Naive B cell (primary cell): ENCODE data around the gene CLASP2. TPM values are rescaled to one million over a fixed set of nuclear protein-coding genes. Genes with fewer than 3 reads are reported as not detected.
"Not testable (repeated sequence)": the region's sequence is repeated elsewhere in the genome, so short reads cannot be mapped to it uniquely, and the experiment has no call there.

Source experiments
- ATAC-seq, 2 donors: fragments of 150-1000 bp; cut with Tn5 transposase; 2 replicates each; pipeline ENCODE4 v1.10.0; 2021; ENCODE audit warnings: low read depth in 2 of 2, mild to moderate bottlenecking in 2 of 2, moderate library complexity in 2 of 2
- DNase-seq: peaks from one replicate; pipeline ENCODE4 v3.0.0; 2022
- H3K27ac Mint-ChIP-seq, 6 donors: one replicate each; pipeline ENCODE4 v1.8.0; 2020 to 2022; ENCODE audit warnings: mild to moderate bottlenecking in 6 of 6, mixed read lengths in 6 of 6, moderate library complexity in 5 of 6, inconsistent platforms in 2 of 6
- H3K27me3 Mint-ChIP-seq, 3 donors: one replicate each; pipeline ENCODE4 v1.8.0; 2021 to 2022; ENCODE audit warnings: mixed read lengths in 3 of 3, mild to moderate bottlenecking in 1 of 3
- H3K36me3 Mint-ChIP-seq, 2 donors: one replicate each; pipeline ENCODE4 v1.8.0; 2020 to 2022; ENCODE audit warnings: mixed read lengths in 2 of 2, inconsistent platforms in 1 of 2, mild to moderate bottlenecking in 1 of 2
- H3K4me1 Mint-ChIP-seq, 3 donors: one replicate each; pipeline ENCODE4 v1.8.0; 2020 to 2022; ENCODE audit warnings: mixed read lengths in 3 of 3, inconsistent platforms in 1 of 3, mild to moderate bottlenecking in 1 of 3, moderate library complexity in 1 of 3
- H3K4me3 Mint-ChIP-seq, 8 donors: one replicate each; pipeline ENCODE4 v1.8.0; 2020 to 2022; ENCODE audit warnings: mild to moderate bottlenecking in 8 of 8, mixed read lengths in 8 of 8, moderate library complexity in 8 of 8, inconsistent platforms in 2 of 8
- H3K9me3 Mint-ChIP-seq, 7 donors: one replicate each; pipeline ENCODE4 v1.8.0; 2020 to 2022; ENCODE audit warnings: mixed read lengths in 7 of 7, mild to moderate bottlenecking in 5 of 7, inconsistent platforms in 2 of 7, moderate library complexity in 1 of 7
- polyA plus RNA-seq, 6 donors: library from polyadenylated mRNA; unstranded; fragments of 300-500 nt; fragmentation: Illumina TruSeq; gene quantifications; one replicate each; pipeline ENCODE4 v1.2.3, GENCODE V29; 2021; ENCODE audit warnings: low read depth in 6 of 6

The CLASP2 gene
- 10 to 100 TPM; 10.2 to 16.6 (median 14.3) TPM for polyA plus RNA-seq

DNA sequence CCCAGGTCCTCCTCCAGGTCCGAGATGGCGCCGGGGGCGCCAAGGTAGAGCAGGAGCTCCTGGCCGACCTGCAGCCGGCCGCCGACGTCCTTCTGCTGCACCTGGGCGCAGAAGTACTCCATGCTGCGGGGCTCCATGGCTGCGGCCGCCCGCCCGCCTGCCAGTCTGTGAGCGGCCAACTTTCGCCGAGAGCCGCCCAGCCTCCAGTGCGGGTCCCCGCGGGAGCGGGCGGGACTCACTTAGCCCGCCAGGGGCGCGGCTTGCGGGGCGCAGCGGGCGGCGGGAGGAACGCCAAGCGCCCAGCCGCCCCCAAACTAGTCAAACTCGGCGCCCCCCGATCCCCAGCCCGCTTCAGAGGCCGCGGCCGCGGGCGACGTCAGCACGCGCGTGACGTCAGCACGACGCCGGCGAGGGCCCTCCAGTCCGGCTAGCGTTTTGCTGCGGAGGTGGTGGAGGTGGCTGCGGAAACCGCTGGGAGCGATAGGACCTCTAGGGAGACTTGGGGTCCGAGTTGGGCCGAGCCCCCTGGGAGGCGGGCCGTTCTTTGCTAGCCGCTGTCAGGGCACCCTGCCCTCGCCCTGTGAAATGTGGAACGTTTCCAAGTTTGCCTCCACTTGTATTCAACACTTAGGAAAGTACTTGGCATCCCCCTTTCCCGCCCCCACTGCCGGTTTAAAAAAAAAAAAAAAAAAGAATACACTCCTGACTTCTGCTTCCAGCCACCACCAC is at the start of gene CLASP2:
Gene CLASP2, minus strand, starts transcription at position 389 of the 729 bp plus-strand sequence. Its CDS starts 252 bp downstream, at position 137.
- Mint-ChIP-seq H3K27me3 (no peaks in the 10 kb centered on the region), H3K36me3 (no peaks in the 10 kb centered on the region), H3K4me3 (peak within 1 kb of the TSS in 5 of 8 donors; percentile 94 to 98 (median 96)), H3K9me3 (no peaks in the 10 kb centered on the region), H3K4me1 (peaks cover 5 to 12% (median 7%) of the 10 kb centered on the region in 3 donors), H3K27ac (peak within 1 kb of the TSS in 5 of 6 donors; percentile 98 to 99 (median 98))
- ATAC-seq (peak; percentile 85), DNase-seq (peak; percentile 92)

DNA sequence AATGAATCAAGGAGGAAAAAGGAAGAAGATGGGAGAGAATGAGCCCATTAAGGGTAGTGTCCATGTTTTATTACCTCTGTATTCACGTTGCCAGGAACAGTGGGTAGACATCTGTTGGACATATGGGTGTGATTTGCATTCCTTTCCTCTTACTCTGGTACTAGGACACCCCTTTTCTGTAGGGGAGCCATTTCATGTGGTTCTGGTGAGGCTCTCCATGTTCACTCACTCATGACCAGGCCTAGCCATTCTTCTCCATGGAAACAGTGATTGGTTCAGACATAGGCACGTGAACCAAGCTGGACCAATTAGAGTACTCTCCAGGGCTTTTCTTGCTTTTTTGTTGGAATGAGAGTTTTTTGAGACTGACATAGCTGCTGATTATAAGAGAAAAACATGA is 40.8 kb upstream of the CLASP2 start:
- Mint-ChIP-seq H3K4me1 (no peaks in the 10 kb centered on the region), H3K4me3 (no peak overlapping the region)
- no peak for ATAC-seq

DNA sequence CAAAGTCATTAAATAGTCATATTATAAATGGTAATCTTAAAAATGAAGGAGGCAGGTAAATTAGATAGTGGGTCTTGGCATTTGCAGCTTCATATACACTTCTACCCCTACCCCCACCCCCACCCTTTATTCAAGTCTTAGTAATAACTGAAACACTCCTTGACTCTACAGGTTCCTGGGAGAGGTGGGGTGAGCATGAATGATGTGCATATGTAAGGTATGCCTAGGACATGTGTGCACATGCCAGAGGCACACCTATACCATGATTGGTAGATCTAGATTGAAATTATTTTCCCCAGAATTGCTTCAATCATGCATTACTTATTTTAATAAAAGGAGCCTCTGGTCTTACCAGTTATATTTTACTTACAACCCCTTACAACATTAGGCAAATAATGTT is 40.2 kb upstream of the CLASP2 start:
- Mint-ChIP-seq H3K27me3 (peaks cover 0 to 17% (median 13%) of the 10 kb centered on the region in 3 donors), H3K9me3 (peaks cover 9 to 30% (median 18%) of the 10 kb centered on the region in 7 donors), H3K27ac (peak overlapping the region in 2 of 6 donors; percentile 9 to 43), H3K4me3 (no peak overlapping the region), H3K4me1 (no peaks in the 10 kb centered on the region), H3K36me3 (peaks cover 9 to 14% of the 10 kb centered on the region in 2 donors)
- ATAC-seq (no peak), DNase-seq (no peak)

More for the DNA sequence above, 40.8 kb upstream of the CLASP2 start:
- no peak for DNase-seq
- Mint-ChIP-seq H3K27ac (peak overlapping the region in 2 of 6 donors; percentile 43 to 60), H3K27me3 (peaks cover 2 to 23% (median 14%) of the 10 kb centered on the region in 3 donors), H3K9me3 (peaks cover 9 to 27% (median 16%) of the 10 kb centered on the region in 7 donors), H3K36me3 (peaks cover 9 to 14% of the 10 kb centered on the region in 2 donors)

DNA sequence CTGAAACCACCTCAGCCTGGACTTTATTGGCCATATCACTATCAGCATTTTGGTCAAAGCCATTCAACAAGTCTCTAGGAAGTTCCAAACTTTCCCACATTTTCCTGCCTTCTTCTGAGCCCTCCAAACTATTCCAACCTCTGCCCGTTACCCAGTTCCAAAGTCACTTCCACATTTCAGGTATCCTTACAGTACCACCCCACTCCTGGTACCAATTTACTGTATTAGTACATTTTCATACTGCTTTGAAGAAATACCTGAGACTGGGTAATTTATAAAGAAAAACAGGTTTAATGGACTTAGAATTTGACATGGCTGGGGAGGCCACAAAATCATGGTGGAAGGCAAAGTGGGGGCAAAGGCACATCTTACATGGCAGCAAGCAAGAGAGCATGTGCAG is 36.3 kb upstream of the CLASP2 start:
- H3K4me1 Mint-ChIP-seq, DNase-seq, ATAC-seq, H3K27ac Mint-ChIP-seq: not testable (repeated sequence)
- H3K9me3 Mint-ChIP-seq: peaks cover 9 to 30% (median 18%) of the 10 kb centered on the region in 7 donors
- peak overlapping the region in 1 of 8 donors; percentile 55 for H3K4me3 Mint-ChIP-seq
- peaks cover 9 to 14% of the 10 kb centered on the region in 2 donors for H3K36me3 Mint-ChIP-seq
- H3K27me3 Mint-ChIP-seq: peaks cover 0 to 14% (median 12%) of the 10 kb centered on the region in 3 donors

DNA sequence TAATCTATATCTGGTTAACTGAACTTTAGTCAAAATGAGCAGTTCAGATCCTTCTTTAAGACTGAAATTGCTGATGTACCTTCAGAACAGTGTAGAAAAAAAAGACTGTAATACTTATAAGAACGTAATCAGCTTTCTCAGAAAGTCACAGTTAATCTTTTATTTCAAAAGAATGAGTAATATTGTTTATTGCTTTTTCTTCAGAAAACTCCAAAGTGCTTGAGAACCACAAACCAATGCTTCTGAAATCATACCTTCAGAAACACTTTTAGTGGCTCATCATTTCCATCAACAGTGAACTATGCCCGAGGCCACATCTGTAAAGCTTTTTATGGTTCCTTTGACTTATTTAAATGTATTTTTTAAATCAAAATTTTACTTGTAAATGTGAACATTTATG is 33.3 kb upstream of the CLASP2 start:
- DNase-seq: no peak
- no peaks in the 10 kb centered on the region for H3K4me1 Mint-ChIP-seq

DNA sequence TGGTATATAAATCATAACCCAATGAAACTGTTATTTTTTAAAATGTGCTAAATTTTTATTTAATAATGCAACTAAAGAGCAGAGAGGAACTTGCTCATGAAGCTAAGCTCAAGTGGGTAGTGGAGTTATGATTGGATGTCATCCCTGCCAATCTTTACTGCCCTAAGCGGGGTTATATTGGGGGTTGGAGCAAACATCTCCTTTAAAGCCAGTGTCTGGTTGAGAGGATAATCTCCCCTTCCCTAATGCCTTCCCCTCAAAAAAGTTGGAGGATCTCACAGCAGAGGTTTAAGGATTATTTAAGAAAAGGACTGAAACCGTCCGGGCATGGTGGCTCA is 32.1 kb upstream of the CLASP2 start:
- H3K4me3 Mint-ChIP-seq: no peak overlapping the region
- peaks cover 0 to 12% (median 12%) of the 10 kb centered on the region in 3 donors for H3K27me3 Mint-ChIP-seq
- ATAC-seq: no peak
- no peak for DNase-seq
- H3K27ac Mint-ChIP-seq: no peak overlapping the region
- peaks cover 9 to 13% of the 10 kb centered on the region in 2 donors for H3K36me3 Mint-ChIP-seq
- H3K4me1 Mint-ChIP-seq: no peaks in the 10 kb centered on the region
- peaks cover 9 to 16% (median 12%) of the 10 kb centered on the region in 7 donors for H3K9me3 Mint-ChIP-seq

More for the DNA sequence above, 33.3 kb upstream of the CLASP2 start:
- ATAC-seq: no peak
- H3K9me3 Mint-ChIP-seq: peaks cover 9 to 19% (median 13%) of the 10 kb centered on the region in 7 donors
- no peak overlapping the region for H3K4me3 Mint-ChIP-seq
- peaks cover 9 to 14% of the 10 kb centered on the region in 2 donors for H3K36me3 Mint-ChIP-seq
- peaks cover 0 to 14% (median 12%) of the 10 kb centered on the region in 3 donors for H3K27me3 Mint-ChIP-seq
- no peak overlapping the region for H3K27ac Mint-ChIP-seq

DNA sequence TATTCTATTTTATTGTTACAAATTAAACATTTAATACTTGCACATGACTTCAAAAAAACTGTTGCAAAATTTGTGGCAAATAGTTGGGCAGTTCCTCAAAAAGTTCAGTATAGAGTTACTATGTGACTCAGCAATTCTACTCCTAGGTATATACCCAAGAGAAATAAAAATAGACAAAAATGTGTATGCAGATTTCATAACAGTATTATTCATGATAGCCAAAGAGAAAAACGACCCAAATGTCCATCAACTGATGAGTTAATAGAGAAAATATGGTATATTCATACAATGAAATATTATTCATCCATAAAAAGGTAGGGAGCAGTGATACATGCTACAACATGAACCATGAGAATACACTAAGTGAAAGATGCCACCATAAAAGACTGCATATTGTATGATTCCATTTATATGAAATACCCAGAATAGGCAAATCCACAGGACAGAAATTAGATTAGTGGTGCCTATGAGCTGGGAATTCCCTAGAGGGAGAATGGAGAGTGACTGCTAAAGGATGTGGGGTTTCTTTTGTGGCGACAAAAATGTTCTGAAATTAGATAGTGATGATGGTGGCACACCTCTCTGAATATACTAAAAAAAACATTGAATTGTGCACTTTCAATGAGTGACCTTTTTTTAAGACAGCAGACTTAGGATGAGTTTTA is 31.6 kb upstream of the CLASP2 start:
- Mint-ChIP-seq H3K27me3 (peaks cover 0 to 11% (median 7%) of the 10 kb centered on the region in 3 donors), H3K4me1 (no peaks in the 10 kb centered on the region), H3K36me3 (peaks cover 5 to 8% of the 10 kb centered on the region in 2 donors), H3K4me3 (no peak overlapping the region), H3K27ac (no peak overlapping the region), H3K9me3 (peaks cover 4 to 12% (median 8%) of the 10 kb centered on the region in 7 donors)
- ATAC-seq: no peak
- no peak for DNase-seq

DNA sequence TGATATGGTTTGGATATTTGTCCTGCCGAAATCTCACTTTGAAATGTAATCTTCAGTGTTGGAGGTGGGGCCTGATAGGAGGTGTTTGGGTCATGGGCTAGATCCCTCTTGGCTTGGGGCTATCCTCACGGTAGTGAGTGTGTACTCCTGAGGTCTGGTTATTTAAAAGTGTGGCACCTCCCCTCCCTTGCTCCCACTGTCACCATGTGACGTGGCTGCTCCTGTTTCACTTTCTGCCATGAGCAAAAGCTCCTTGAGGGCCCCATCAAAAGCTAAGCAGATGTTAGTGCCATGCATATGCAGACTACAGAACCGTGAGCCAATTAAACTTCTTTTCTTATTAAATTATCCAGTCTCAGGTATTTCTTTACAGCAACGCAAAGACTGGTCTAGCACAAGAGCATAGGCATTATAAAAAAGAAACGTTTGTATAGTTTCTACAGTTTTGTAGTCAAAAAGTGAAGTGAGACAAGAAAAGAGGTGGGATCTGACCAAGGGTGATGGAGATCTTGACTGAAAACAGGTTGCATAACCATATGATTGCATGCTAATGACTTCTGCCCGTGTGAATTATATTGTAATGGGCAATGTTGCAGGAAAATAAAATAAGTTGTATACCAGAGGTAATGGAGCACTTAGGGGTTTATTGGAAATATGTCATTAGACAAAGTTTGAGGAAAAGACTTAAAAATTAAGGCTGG is 28.5 kb upstream of the CLASP2 start:
- Mint-ChIP-seq H3K27ac (no peak overlapping the region), H3K27me3 (peaks cover 0 to 6% (median 0%) of the 10 kb centered on the region in 3 donors), H3K36me3 (no peaks in the 10 kb centered on the region), H3K4me3 (no peak overlapping the region), H3K4me1 (no peaks in the 10 kb centered on the region), H3K9me3 (no peaks in the 10 kb centered on the region)
- no peak for DNase-seq
- ATAC-seq: no peak

DNA sequence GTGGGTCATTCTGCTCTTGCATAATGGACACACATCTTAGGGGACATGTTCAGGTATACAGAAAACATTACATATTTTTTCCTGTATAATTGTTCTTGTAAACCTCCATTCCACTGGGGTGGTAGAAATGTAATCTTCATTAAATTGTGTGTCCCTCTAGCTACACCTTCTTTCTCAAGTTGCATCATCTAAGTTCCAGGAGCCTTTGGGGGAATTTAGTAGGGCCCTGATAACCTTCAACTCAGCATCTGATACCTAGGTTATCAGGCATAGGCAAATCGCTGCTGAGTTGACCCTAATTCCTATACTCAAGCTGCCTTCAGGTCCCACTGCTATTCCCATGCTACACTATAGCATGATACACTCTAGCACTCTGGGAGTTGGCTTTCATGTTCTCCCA is 19.1 kb upstream of the CLASP2 start:
- Mint-ChIP-seq H3K36me3 (no peaks in the 10 kb centered on the region), H3K9me3 (peaks cover 0 to 6% (median 4%) of the 10 kb centered on the region in 7 donors), H3K4me1 (no peaks in the 10 kb centered on the region), H3K27ac (no peak overlapping the region), H3K4me3 (no peak overlapping the region), H3K27me3 (peaks cover 9 to 31% (median 15%) of the 10 kb centered on the region in 3 donors)
- no peak for ATAC-seq
- DNase-seq: no peak

DNA sequence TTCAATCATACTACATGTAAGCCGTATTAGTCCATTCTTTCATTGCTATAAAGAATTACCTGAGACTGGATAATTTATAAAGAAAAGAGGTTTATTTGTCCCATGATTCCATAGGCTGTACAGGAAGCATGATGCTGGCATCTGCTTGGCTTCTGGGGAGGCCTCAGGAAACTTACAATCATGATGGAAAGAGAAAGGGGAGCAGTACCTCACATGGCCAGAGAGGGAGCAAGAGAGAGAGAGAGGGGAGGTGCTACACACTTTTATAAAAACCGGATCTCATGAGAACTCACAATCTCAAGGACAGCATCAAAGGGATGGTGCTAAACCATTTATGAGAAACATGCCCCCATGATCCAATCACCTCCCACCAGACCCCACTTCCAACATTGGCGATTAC is 14.3 kb upstream of the CLASP2 start:
- ATAC-seq: no peak

DNA sequence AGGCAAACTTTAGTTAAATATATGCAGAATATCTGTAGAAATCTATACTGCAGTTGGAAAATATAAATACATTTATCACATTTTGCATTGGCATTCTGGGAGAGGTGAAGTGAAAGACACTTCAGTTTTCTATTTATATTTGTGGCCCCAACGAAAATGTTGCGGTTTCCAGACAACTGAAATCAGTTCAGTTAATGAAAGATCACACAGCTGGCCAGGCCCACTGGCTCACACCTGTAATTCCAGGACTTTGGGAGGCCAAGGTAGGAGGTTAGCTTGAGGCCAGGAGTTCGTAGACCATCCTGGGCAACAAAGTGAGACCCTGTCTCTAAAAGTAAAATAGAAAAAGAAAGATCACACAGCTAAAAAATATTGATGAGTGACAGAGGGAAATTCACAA is 11.9 kb upstream of the CLASP2 start:
- ATAC-seq (no peak), DNase-seq (no peak)
- H3K27me3 Mint-ChIP-seq: peaks cover 5 to 27% (median 11%) of the 10 kb centered on the region in 3 donors
- no peaks in the 10 kb centered on the region for H3K4me1 Mint-ChIP-seq
- H3K27ac Mint-ChIP-seq: no peak overlapping the region
- no peaks in the 10 kb centered on the region for H3K36me3 Mint-ChIP-seq
- peaks cover 0 to 9% (median 7%) of the 10 kb centered on the region in 7 donors for H3K9me3 Mint-ChIP-seq
- H3K4me3 Mint-ChIP-seq: no peak overlapping the region

More for the DNA sequence above, 14.3 kb upstream of the CLASP2 start:
- no peak overlapping the region for H3K4me3 Mint-ChIP-seq
- H3K4me1 Mint-ChIP-seq: no peaks in the 10 kb centered on the region
- peaks cover 0 to 9% (median 7%) of the 10 kb centered on the region in 7 donors for H3K9me3 Mint-ChIP-seq
- H3K36me3 Mint-ChIP-seq: no peaks in the 10 kb centered on the region
- no peak overlapping the region for H3K27ac Mint-ChIP-seq
- peaks cover 10 to 27% (median 10%) of the 10 kb centered on the region in 3 donors for H3K27me3 Mint-ChIP-seq
- DNase-seq: no peak

DNA sequence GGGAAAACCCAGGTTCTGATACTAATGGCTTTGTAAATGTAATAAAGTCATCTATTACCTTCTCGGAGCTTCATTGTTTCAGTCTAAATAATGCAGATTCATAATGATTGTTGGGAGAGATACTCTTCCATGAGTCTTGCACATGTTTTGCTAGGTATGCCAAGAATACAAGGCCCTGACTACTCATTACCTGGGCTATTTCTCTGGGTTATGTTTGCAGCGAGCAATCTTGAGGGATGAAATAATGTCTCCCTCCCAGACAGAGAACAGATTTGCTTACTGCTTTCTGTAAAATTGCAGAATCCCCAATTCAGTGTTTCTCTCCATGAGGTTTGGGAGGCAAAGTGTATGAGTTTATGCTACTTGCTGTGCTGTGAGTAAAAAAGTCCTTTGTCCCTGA is 6.2 kb upstream of the CLASP2 start:
- DNase-seq: no peak
- no peak overlapping the region for H3K27ac Mint-ChIP-seq
- no peak overlapping the region for H3K4me3 Mint-ChIP-seq
- H3K4me1 Mint-ChIP-seq: no peaks in the 10 kb centered on the region
- peaks cover 0 to 8% (median 6%) of the 10 kb centered on the region in 3 donors for H3K27me3 Mint-ChIP-seq
- no peak for ATAC-seq
- no peaks in the 10 kb centered on the region for H3K9me3 Mint-ChIP-seq
- no peaks in the 10 kb centered on the region for H3K36me3 Mint-ChIP-seq

DNA sequence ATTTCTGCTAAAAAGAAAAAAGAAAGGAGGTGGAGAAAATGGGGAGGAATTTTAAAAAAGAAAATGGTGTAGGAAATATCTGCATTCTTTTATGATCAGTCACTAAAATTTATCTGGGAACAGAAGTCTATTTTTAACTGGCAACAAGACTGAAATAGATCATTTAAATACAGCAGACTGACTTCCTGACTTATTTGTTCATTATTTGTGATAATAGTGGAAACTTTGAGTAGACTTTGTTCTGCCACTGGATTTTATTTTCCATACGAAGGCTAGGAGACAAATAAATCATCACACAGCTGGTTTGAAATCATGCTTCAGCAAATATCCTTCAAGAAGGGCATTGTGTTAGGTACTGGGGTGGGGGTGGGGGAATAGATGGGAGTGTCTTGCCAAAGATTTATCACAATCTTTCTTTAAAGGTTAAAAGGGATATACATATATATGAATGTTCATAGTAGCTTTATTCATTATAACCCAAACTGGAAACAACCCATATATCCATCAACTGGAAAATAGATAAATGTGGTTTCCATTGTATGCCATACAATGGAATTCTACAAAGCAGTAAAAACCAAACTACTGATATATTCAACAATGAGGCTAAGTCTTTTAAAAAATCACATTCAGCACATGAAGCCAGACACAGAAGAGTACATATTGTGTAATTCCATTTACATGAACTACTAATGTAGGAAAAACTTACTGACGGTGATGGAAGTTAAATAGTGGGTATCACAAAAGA is 4.7 kb upstream of the CLASP2 start:
- H3K36me3 Mint-ChIP-seq: no peaks in the 10 kb centered on the region
- peaks cover 0 to 8% (median 6%) of the 10 kb centered on the region in 3 donors for H3K27me3 Mint-ChIP-seq
- no peak for ATAC-seq
- no peak overlapping the region for H3K27ac Mint-ChIP-seq
- H3K9me3 Mint-ChIP-seq: no peaks in the 10 kb centered on the region
- no peak overlapping the region for H3K4me3 Mint-ChIP-seq
- peaks cover 0 to 8% (median under 1%) of the 10 kb centered on the region in 3 donors for H3K4me1 Mint-ChIP-seq
- no peak for DNase-seq
